ENCODE results near the gene ALX1. TPM values are rescaled to one million over a fixed set of nuclear protein-coding genes. Genes with fewer than 3 reads are reported as not detected.
"Not testable (repeated sequence)": the region's sequence is repeated elsewhere in the genome, so short reads cannot be mapped to it uniquely, and the experiment has no call there.

Gene ALX1
- total RNA-seq, 1 experiment from 2014 or later: 2.9 TPM

DNA sequence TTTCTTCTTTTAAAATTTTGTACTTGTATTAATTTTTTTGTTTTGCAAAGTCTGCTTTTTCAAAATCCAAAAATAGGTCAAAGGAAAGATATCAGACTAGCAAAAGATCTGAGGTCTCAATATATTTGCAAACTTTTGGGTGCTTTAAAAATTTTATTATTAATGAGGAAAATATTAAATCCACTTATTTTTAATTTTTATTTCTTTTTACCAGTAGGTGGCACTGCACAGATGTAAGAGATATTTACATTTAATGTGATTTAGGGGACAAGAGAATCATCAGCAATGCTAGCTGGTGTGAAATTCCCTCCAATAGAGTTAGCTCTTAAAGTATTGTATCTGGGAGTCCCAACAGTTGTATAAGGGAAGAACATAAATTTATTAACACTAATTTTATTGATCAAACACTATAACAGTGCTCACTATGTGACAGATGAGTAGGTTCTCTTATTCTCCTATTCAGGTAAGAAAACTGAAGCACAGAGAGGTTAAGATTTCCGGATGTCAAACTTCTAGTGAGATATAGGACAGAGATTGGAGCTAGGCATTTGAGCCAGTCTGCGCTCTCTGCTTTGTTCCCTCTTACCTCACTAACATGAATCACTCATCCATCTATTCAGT lies 30.5 kb downstream of the ALX1 start:
- BruUV-seq (replicated peaks): no TSS peak
- H3K27me3 Mint-ChIP-seq (ENCODE audit: unreplicated experiment): no peaks in the 10 kb centered on the region
- H3K27ac Mint-ChIP-seq (ENCODE audit: unreplicated experiment): no peak overlapping the region
- no peaks in the 10 kb centered on the region for H3K36me3 Mint-ChIP-seq (ENCODE audit: insufficient read depth, unreplicated experiment)
- no peak for DNase-seq
- TF ChIP-seq, protein P1, sequence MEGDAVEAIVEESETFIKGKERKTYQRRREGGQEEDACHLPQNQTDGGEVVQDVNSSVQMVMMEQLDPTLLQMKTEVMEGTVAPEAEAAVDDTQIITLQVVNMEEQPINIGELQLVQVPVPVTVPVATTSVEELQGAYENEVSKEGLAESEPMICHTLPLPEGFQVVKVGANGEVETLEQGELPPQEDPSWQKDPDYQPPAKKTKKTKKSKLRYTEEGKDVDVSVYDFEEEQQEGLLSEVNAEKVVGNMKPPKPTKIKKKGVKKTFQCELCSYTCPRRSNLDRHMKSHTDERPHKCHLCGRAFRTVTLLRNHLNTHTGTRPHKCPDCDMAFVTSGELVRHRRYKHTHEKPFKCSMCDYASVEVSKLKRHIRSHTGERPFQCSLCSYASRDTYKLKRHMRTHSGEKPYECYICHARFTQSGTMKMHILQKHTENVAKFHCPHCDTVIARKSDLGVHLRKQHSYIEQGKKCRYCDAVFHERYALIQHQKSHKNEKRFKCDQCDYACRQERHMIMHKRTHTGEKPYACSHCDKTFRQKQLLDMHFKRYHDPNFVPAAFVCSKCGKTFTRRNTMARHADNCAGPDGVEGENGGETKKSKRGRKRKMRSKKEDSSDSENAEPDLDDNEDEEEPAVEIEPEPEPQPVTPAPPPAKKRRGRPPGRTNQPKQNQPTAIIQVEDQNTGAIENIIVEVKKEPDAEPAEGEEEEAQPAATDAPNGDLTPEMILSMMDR (IDR thresholded peaks at IDR 0.05; ENCODE audit: unreplicated experiment): peak; percentile 35
- intact Hi-C loops (cut with micrococcal nuclease; ENCODE audit: unreplicated experiment): no loop called here
- no peaks in the 10 kb centered on the region for H3K4me1 Mint-ChIP-seq (ENCODE audit: low read depth, unreplicated experiment)
- H3K9me3 Mint-ChIP-seq (ENCODE audit: low read depth, unreplicated experiment): no peaks in the 10 kb centered on the region
- H3K4me3 Mint-ChIP-seq (ENCODE audit: low read depth, unreplicated experiment): no peak overlapping the region
- CTCF ChIA-PET: interaction anchor here (1.1 to 1.6 kb wide), 3 partner anchors 12 to 17 kb away, joined by 3 to 4 read pairs (median 3); no protein-coding TSS in a partner anchor

- intact Hi-C loops (cut with micrococcal nuclease; ENCODE audit: unreplicated experiment); H3K27me3 Mint-ChIP-seq (ENCODE audit: unreplicated experiment); H3K36me3 Mint-ChIP-seq (ENCODE audit: insufficient read depth, unreplicated experiment); H3K27ac Mint-ChIP-seq (ENCODE audit: unreplicated experiment); H3K9me3 Mint-ChIP-seq (ENCODE audit: low read depth, unreplicated experiment); DNase-seq; H3K4me1 Mint-ChIP-seq (ENCODE audit: low read depth, unreplicated experiment); CTCF ChIA-PET; BruUV-seq (replicated peaks); H3K4me3 Mint-ChIP-seq (ENCODE audit: low read depth, unreplicated experiment): not testable (repeated sequence)
These were observed 38.0 kb downstream of the ALX1 start for GRCh38 chr12:85317866-85318636.

GRCh38 chr12:85322715-85323114 lies 42.7 kb downstream of the ALX1 start:
- no TSS peak for BruUV-seq (replicated peaks)
- Mint-ChIP-seq H3K4me3 (ENCODE audit: low read depth, unreplicated experiment) (no peak overlapping the region), H3K36me3 (ENCODE audit: insufficient read depth, unreplicated experiment) (no peaks in the 10 kb centered on the region), H3K27ac (ENCODE audit: unreplicated experiment) (no peak overlapping the region), H3K27me3 (ENCODE audit: unreplicated experiment) (no peaks in the 10 kb centered on the region), H3K4me1 (ENCODE audit: low read depth, unreplicated experiment) (no peaks in the 10 kb centered on the region), H3K9me3 (ENCODE audit: low read depth, unreplicated experiment) (no peaks in the 10 kb centered on the region)
- intact Hi-C loops (cut with micrococcal nuclease; ENCODE audit: unreplicated experiment): no loop called here
- CTCF ChIA-PET: no interaction called here
- DNase-seq: no peak
- TF ChIP-seq, protein P1 (IDR thresholded peaks at IDR 0.05; ENCODE audit: unreplicated experiment): no peak

DNA sequence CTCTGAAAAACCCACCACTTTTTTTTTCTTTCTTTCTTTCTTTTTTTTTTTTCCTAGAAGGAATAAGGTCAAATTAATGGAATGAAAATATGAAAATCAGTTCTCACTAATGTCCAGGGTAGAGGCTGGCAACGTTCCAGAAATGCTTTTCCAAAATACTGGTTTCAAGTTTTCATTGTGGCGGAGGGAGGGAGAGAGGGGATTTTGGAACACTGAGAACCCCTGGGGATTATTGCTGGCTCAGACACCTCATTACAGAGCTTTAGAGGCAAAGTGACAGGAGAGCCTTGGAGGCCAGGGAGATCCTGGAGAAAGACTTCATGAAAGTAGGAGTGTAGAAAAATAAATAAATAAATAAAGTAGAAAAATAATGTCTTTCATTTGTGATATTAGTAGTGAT lies 45.4 kb downstream of the ALX1 start:
- Mint-ChIP-seq H3K36me3 (ENCODE audit: insufficient read depth, unreplicated experiment) (no peaks in the 10 kb centered on the region), H3K27me3 (ENCODE audit: unreplicated experiment) (no peaks in the 10 kb centered on the region), H3K4me3 (ENCODE audit: low read depth, unreplicated experiment) (no peak overlapping the region), H3K27ac (ENCODE audit: unreplicated experiment) (no peak overlapping the region), H3K4me1 (ENCODE audit: low read depth, unreplicated experiment) (no peaks in the 10 kb centered on the region), H3K9me3 (ENCODE audit: low read depth, unreplicated experiment) (no peaks in the 10 kb centered on the region)
- TF ChIP-seq, protein P1 (IDR thresholded peaks at IDR 0.05; ENCODE audit: unreplicated experiment): no peak
- intact Hi-C loops (cut with micrococcal nuclease; ENCODE audit: unreplicated experiment): no loop called here
- BruUV-seq (replicated peaks): no TSS peak
- no peak for DNase-seq
- CTCF ChIA-PET: interaction anchor here (1.2 kb wide), 1 partner anchor 15 kb away, joined by 3 read pairs; no protein-coding TSS in a partner anchor

- no peak for DNase-seq
- no peaks in the 10 kb centered on the region for H3K36me3 Mint-ChIP-seq (ENCODE audit: insufficient read depth, unreplicated experiment)
- H3K27me3 Mint-ChIP-seq (ENCODE audit: unreplicated experiment): no peaks in the 10 kb centered on the region
- TF ChIP-seq, protein P1 (IDR thresholded peaks at IDR 0.05; ENCODE audit: unreplicated experiment): no peak
- CTCF ChIA-PET: interaction anchor here (0.6 to 0.7 kb wide), 2 partner anchors 99 to 1986 kb away, joined by 3 to 4 read pairs; no protein-coding TSS in a partner anchor
- intact Hi-C loops (cut with micrococcal nuclease; ENCODE audit: unreplicated experiment): no loop called here
- no peak overlapping the region for H3K27ac Mint-ChIP-seq (ENCODE audit: unreplicated experiment)
- BruUV-seq (replicated peaks): no TSS peak
- no peak overlapping the region for H3K4me3 Mint-ChIP-seq (ENCODE audit: low read depth, unreplicated experiment)
- H3K9me3 Mint-ChIP-seq (ENCODE audit: low read depth, unreplicated experiment): no peaks in the 10 kb centered on the region
- H3K4me1 Mint-ChIP-seq (ENCODE audit: low read depth, unreplicated experiment): no peaks in the 10 kb centered on the region
These were observed 49.9 kb downstream of the ALX1 start for GRCh38 chr12:85329913-85330312.
